GM21360 (cell line): ENCODE measurements around the gene PIK3C3.
"Not testable (repeated sequence)": the region's sequence is repeated elsewhere in the genome, so short reads cannot be mapped to it uniquely, and the experiment has no call there.

Experiments
- ATAC-seq: cut with Tn5 transposase; IDR thresholded peaks from one replicate; pipeline ENCODE4 v1.9.1; 2021; ENCODE audit warnings: mild to moderate bottlenecking, moderate library complexity; ENCODE audit not compliant: unreplicated experiment

PIK3C3 gene

GRCh38 chr18:41965634-41966255, 10.7 kb downstream of the PIK3C3 start:
- ATAC-seq: no peak

GRCh38 chr18:41966943-41967342, 11.9 kb downstream of the PIK3C3 start:
- no peak for ATAC-seq

GRCh38 chr18:41967680-41968079, 12.6 kb downstream of the PIK3C3 start:
- no peak for ATAC-seq

- ATAC-seq: no peak
Measured at GRCh38 chr18:41969881-41970280, 14.8 kb downstream of the PIK3C3 start.

- no peak for ATAC-seq
Measured at GRCh38 chr18:41972067-41972925, 17.3 kb downstream of the PIK3C3 start.

- ATAC-seq: no peak
Measured at GRCh38 chr18:41973983-41974382, 18.9 kb downstream of the PIK3C3 start.

GRCh38 chr18:41974796-41975201, 19.8 kb downstream of the PIK3C3 start:
- ATAC-seq: no peak

GRCh38 chr18:41975284-41975683, 20.2 kb downstream of the PIK3C3 start:
- no peak for ATAC-seq

- ATAC-seq: no peak
Measured at GRCh38 chr18:41977233-41977632, 22.2 kb downstream of the PIK3C3 start.

GRCh38 chr18:41982942-41983660, 28.1 kb downstream of the PIK3C3 start:
- ATAC-seq: peak; percentile 92

GRCh38 chr18:41985914-41986313, 30.9 kb downstream of the PIK3C3 start:
- ATAC-seq: no peak

GRCh38 chr18:41989508-41989907, 34.5 kb downstream of the PIK3C3 start:
- no peak for ATAC-seq

GRCh38 chr18:41992066-41992465, 37.0 kb downstream of the PIK3C3 start:
- ATAC-seq: peak; percentile 77

GRCh38 chr18:41992703-41993102, 37.7 kb downstream of the PIK3C3 start:
- ATAC-seq: no peak

GRCh38 chr18:41993151-41993550, 38.1 kb downstream of the PIK3C3 start:
- no peak for ATAC-seq

GRCh38 chr18:41996020-41996419, 41.0 kb downstream of the PIK3C3 start:
- ATAC-seq: no peak

GRCh38 chr18:41999751-42000150, 44.7 kb downstream of the PIK3C3 start:
- no peak for ATAC-seq

- ATAC-seq: no peak
Measured at GRCh38 chr18:42001801-42002200, 46.8 kb downstream of the PIK3C3 start.

- ATAC-seq: no peak
Measured at GRCh38 chr18:42004653-42005052, 49.6 kb downstream of the PIK3C3 start.

GRCh38 chr18:42005782-42006181, 50.7 kb downstream of the PIK3C3 start:
- no peak for ATAC-seq

GRCh38 chr18:42009457-42009856, 54.4 kb downstream of the PIK3C3 start:
- ATAC-seq: not testable (repeated sequence)

GRCh38 chr18:42011053-42011452, 56.0 kb downstream of the PIK3C3 start:
- peak; percentile 99 for ATAC-seq
